ENCODE results near the gene MED17. TPM values are rescaled to one million over a fixed set of nuclear protein-coding genes. Genes with fewer than 3 reads are reported as not detected.

The MED17 gene
- total RNA-seq, 1 experiment from 2014 or later = 41.1 TPM

DNA sequence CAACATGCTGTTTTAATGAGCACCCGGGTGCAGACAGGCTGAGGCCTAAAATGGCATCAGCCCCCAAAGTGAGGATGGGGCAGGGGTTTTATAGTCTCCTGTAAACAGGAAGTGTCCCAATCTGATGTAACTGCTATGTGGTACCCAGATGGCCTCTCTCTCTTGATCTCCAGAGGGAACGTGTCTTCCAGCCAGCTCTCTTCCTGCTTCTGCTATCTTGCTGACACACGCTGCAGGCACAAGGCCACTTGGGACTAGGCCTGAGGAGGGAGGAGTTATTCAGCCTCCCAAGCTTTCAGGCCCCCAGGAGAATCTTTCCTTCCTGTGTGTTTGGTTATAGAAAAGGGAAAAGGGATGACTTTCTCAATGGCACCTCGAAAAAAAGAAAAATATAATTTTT, 77.7 kb downstream of the MED17 start:
- ChIA-PET CTCF (no interaction called here), RAD21 (ENCODE audit: low non-redundant PET in 1 of 2, low total read pairs in 2 of 2, uncharacterized antibody in 2 of 2, unreplicated experiment in 2 of 2) (no interaction called here), POLR2A (no interaction called here)
- no peaks in the 10 kb centered on the region; the same call in 1 of the 2 replicates for H3K9me2 ChIP-seq (ENCODE audit: insufficient read depth)
- H3K36me3 ChIP-seq (ENCODE audit: control insufficient read depth in 1 of 2, insufficient read depth in 2 of 2, low read length in 2 of 2) = no peaks in the 10 kb centered on the region
- no peaks in the 10 kb centered on the region for H3K4me1 ChIP-seq (ENCODE audit: control insufficient read depth in 1 of 2, insufficient read depth in 2 of 2, low read length in 2 of 2)
- BruUV-seq (replicated peaks) = no TSS peak
- H3K27me3 ChIP-seq (ENCODE audit: insufficient read depth, low read length) = no peaks in the 10 kb centered on the region
- no peak overlapping the region for H3K4me2 ChIP-seq (ENCODE audit: low read length)
- DNase-seq (ENCODE audit: low read depth, low spot score) (no peak), ATAC-seq (no peak)
- H2AFZ ChIP-seq (ENCODE audit: low read depth, low read length, poor library complexity, severe bottlenecking) = no peak overlapping the region
- H3K79me2 ChIP-seq (ENCODE audit: insufficient read depth, low read length) = no peaks in the 10 kb centered on the region
- H4K20me1 ChIP-seq (ENCODE audit: insufficient read depth) = no peaks in the 10 kb centered on the region
- no peaks in the 10 kb centered on the region for H3K9me3 ChIP-seq (ENCODE audit: control insufficient read depth in 1 of 2, insufficient read depth in 1 of 2, low read depth in 1 of 2, low read length in 2 of 2)
- H3K9ac ChIP-seq (ENCODE audit: low read length) = no peak overlapping the region
- no peak overlapping the region for H3K4me3 ChIP-seq (replicated peaks in 1 of 2; ENCODE audit: low read depth in 1 of 2, low read length in 2 of 2)
- intact Hi-C loops (cut with micrococcal nuclease) = no loop called here
- TF ChIP-seq, protein P1, sequence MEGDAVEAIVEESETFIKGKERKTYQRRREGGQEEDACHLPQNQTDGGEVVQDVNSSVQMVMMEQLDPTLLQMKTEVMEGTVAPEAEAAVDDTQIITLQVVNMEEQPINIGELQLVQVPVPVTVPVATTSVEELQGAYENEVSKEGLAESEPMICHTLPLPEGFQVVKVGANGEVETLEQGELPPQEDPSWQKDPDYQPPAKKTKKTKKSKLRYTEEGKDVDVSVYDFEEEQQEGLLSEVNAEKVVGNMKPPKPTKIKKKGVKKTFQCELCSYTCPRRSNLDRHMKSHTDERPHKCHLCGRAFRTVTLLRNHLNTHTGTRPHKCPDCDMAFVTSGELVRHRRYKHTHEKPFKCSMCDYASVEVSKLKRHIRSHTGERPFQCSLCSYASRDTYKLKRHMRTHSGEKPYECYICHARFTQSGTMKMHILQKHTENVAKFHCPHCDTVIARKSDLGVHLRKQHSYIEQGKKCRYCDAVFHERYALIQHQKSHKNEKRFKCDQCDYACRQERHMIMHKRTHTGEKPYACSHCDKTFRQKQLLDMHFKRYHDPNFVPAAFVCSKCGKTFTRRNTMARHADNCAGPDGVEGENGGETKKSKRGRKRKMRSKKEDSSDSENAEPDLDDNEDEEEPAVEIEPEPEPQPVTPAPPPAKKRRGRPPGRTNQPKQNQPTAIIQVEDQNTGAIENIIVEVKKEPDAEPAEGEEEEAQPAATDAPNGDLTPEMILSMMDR (IDR thresholded peaks at IDR 0.05 in 2 of 3, conservative IDR thresholded peaks at IDR 0.05 in 1 of 3; ENCODE audit: borderline replicate concordance in 1 of 3, insufficient read depth in 1 of 3, low read depth in 2 of 3, low read length in 2 of 3) = no peak
- TF ChIP-seq CEBPB (IDR thresholded peaks at IDR 0.05; ENCODE audit: low read depth) = no peak
- no peak for TF ChIP-seq RAD21 (IDR thresholded peaks at IDR 0.05; ENCODE audit: low read depth)
- no peak for TF ChIP-seq FOSL1 (IDR thresholded peaks at IDR 0.05; ENCODE audit: low read depth)
- TF ChIP-seq EGR1 (IDR thresholded peaks at IDR 0.05; ENCODE audit: low read depth) = no peak
- TF ChIP-seq ZFX (IDR thresholded peaks at IDR 0.05) = no peak
- H3K27ac ChIP-seq (ENCODE audit: low read depth, low read length) = no peak overlapping the region

Other genes starting within 250 kb of the MED17 start
- 23.1 TPM for gene SMCO4, start 240.9 kb upstream of the MED17 start, total RNA-seq (2021; ENCODE audit: unreplicated experiment)
- 17.7 TPM for gene CEP295, start 122.6 kb upstream of the MED17 start, total RNA-seq (2021; ENCODE audit: unreplicated experiment)
- 267 TPM for gene TAF1D, start 42.8 kb upstream of the MED17 start, total RNA-seq (2021; ENCODE audit: unreplicated experiment)
- gene C11orf54, start 42.6 kb upstream of the MED17 start, total RNA-seq (2021; ENCODE audit: unreplicated experiment) = 26.1 TPM
- gene VSTM5, start 66.3 kb downstream of the MED17 start, total RNA-seq (2021; ENCODE audit: unreplicated experiment) = not detected
- gene HEPHL1, start 237.1 kb downstream of the MED17 start, total RNA-seq (2021; ENCODE audit: unreplicated experiment) = not detected